ENCODE measurements around the gene GBP3.
"Not testable (repeated sequence)": the region's sequence is repeated elsewhere in the genome, so short reads cannot be mapped to it uniquely, and the experiment has no call there.

GBP3 gene

GRCh38 chr1:88979054-88979748, 43.5 kb downstream of the GBP3 start:
- DNase-seq (ENCODE audit: low spot score) = no peak

- DNase-seq (ENCODE audit: low spot score) = no peak
Measured at GRCh38 chr1:88976235-88976634, 46.4 kb downstream of the GBP3 start.

DNA sequence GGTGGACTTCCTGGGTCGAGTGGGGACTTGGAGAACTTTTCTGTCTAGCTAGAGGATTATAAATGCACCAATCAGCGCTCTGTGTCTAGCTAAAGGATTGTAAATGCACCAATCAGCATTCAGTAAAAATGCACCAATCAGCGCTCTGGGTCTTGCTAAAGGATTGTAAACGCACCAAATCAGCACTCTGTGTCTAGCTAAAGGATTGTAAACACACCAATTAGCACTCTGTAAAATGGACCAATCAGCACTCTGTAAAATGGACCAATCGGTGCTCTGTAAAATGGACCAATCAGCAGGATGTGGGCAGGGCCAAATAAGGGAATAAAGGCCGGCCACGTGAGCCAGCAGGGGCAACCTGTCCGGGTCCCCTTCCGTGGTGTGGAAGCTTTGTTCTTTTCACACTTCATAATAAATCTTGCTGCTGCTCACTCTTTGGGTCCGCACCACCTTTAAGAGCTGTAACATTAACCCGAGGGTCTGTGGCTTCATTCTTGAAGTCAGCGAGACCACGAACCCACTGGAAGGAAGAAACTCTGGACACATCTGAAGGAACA, 48.0 kb downstream of the GBP3 start:
- DNase-seq (ENCODE audit: low spot score) = not testable (repeated sequence)

- DNase-seq (ENCODE audit: low spot score) = peak; percentile 58
Measured at GRCh38 chr1:88973520-88974137, 49.0 kb downstream of the GBP3 start.

DNA sequence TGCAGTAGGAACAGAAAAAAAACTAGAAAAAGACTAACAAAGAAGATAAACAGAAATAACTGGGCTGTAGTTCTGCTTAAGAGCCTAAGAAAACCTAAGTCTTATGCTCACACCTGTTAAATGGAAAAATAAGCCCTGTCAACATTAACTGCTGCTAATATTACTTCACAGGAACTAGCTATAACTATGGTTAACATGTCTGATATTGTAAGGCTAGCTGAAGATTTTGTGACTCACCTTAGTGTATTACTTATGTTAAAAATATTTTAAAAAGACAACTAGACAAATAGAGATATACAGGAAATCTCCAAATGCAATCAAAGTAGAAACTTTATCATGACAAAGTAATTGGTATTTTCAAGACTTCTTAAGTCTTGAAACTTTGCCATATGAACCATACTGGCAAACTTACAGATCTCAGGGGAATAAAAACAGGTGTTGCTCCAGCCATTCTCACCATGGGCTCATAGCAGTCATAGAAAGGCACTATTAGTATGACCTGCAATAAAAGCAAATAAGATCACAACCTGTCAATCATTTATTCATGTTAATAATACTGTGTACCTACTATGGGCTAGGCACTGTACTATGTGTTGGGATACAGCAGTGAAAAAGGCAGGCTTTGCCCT, 60.9 kb downstream of the GBP3 start:
- DNase-seq (ENCODE audit: low spot score) = no peak

- no peak for DNase-seq (ENCODE audit: low spot score)
Measured at GRCh38 chr1:88961081-88961480, 61.6 kb downstream of the GBP3 start.

Data from RKO (cell line).